ENCODE data around the gene ZMYM4. TPM values are rescaled to one million over a fixed set of nuclear protein-coding genes. Genes with fewer than 3 reads are reported as not detected.

Gene ZMYM4
- total RNA-seq, 2 experiments from 2014 or later = 21.1 to 54.3 TPM

DNA sequence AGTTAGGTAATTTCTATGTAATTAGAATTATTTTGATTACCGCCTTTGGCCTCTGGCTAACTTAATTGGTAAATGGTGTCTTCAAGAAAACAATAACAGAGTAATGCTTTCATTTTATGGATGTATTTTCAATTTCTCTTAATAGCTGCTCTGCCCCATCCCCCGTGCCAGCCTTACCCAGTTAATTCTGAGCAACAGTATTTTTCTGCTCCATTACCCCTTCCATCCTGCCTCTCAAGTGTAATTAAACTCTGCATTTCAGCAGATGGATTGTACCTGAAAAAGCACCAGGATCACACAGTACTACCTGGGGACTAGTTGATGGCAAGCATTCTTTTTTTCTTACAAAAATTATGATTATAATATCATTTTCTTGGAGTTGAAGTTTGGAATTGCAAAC is 184.5 kb downstream of the ZMYM4 start:
- DNase-seq (ENCODE audit: low spot score) = no peak
- H3K36me3 ChIP-seq (ENCODE audit: insufficient read depth, low read length) = peaks cover 30% of the 10 kb centered on the region

GRCh38 chr1:35454176-35454575 is 185.7 kb downstream of the ZMYM4 start:
- Histone ChIP-seq H3K79me2 (ENCODE audit: insufficient read depth, low read depth, low read length) (no peaks in the 10 kb centered on the region), H2AFZ (ENCODE audit: low read length) (no peak overlapping the region), H4K20me1 (ENCODE audit: insufficient read depth, low read length) (no peaks in the 10 kb centered on the region), H3K9me2 (ENCODE audit: insufficient read depth, low read length) (no peaks in the 10 kb centered on the region), H3K4me2 (ENCODE audit: low read length) (no peak overlapping the region), H3K4me3 (ENCODE audit: low read depth, low read length, poor library complexity, severe bottlenecking) (no peak overlapping the region), H3K4me1 (ENCODE audit: insufficient read depth, low read length, poor library complexity, severe bottlenecking) (no peaks in the 10 kb centered on the region), H3K9me3 (ENCODE audit: low read length) (no peaks in the 10 kb centered on the region), H3K27ac (ENCODE audit: low read depth, low read length, poor library complexity, severe bottlenecking) (no peak overlapping the region), H3K36me3 (ENCODE audit: insufficient read depth, low read length) (peaks cover 28% of the 10 kb centered on the region)
- ChIA-PET CTCF (ENCODE audit: unreplicated experiment) (no interaction called here), POLR2A (interaction anchor here (1.1 kb wide), 1 partner anchor 102 kb away, joined by 3 read pairs; no protein-coding TSS in a partner anchor)
- no peak for DNase-seq (ENCODE audit: low spot score)
- TF ChIP-seq CTCF (conservative IDR thresholded peaks at IDR 0.05; ENCODE audit: low read length) (no peak), EZH2phosphoT487 (IDR thresholded peaks at IDR 0.05; ENCODE audit: borderline replicate concordance, low read depth, low read length) (no peak)
- BruUV-seq (replicated peaks) = no TSS peak
- intact Hi-C loops (cut with micrococcal nuclease; ENCODE audit: unreplicated experiment) = no loop called here

More for the DNA sequence above, 184.5 kb downstream of the ZMYM4 start:
- H3K9me3 ChIP-seq (ENCODE audit: low read length) = no peaks in the 10 kb centered on the region
- H3K79me2 ChIP-seq (ENCODE audit: insufficient read depth, low read depth, low read length) = no peaks in the 10 kb centered on the region
- TF ChIP-seq CTCF (conservative IDR thresholded peaks at IDR 0.05; ENCODE audit: low read length) (no peak), EZH2phosphoT487 (IDR thresholded peaks at IDR 0.05; ENCODE audit: borderline replicate concordance, low read depth, low read length) (no peak)
- no peaks in the 10 kb centered on the region for H3K4me1 ChIP-seq (ENCODE audit: insufficient read depth, low read length, poor library complexity, severe bottlenecking)
- H3K4me2 ChIP-seq (ENCODE audit: low read length) = no peak overlapping the region
- ChIA-PET POLR2A (no interaction called here), CTCF (ENCODE audit: unreplicated experiment) (interaction anchor here (1.2 to 2.7 kb wide), 2 partner anchors 93 to 112 kb away, joined by 4 to 6 read pairs; no protein-coding TSS in a partner anchor)
- H3K9me2 ChIP-seq (ENCODE audit: insufficient read depth, low read length) = no peaks in the 10 kb centered on the region
- intact Hi-C loops (cut with micrococcal nuclease; ENCODE audit: unreplicated experiment) = no loop called here
- H3K4me3 ChIP-seq (ENCODE audit: low read depth, low read length, poor library complexity, severe bottlenecking) = no peak overlapping the region
- no TSS peak for BruUV-seq (replicated peaks)
- H4K20me1 ChIP-seq (ENCODE audit: insufficient read depth, low read length) = no peaks in the 10 kb centered on the region
- no peak overlapping the region for H2AFZ ChIP-seq (ENCODE audit: low read length)
- H3K27ac ChIP-seq (ENCODE audit: low read depth, low read length, poor library complexity, severe bottlenecking) = no peak overlapping the region

DNA sequence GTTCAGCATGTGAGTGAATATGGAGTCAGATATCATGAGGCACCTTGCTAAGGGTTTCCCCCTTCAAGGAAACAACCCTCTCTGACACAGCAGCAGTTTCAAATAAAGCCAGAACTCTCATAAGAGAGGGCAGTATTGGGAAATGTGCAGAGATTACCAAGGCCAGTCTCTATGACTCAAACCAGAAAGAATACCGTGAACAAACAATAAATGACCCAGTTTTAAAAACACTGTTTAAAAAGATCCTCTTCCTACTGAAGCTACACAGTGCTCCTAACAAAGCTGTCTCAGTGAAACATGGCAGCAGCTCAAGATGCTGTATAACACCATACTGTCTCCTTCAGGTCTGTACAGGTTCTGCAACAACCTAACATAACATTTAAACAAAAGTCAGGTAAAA is 186.1 kb downstream of the ZMYM4 start:
- TF ChIP-seq EZH2phosphoT487 (IDR thresholded peaks at IDR 0.05; ENCODE audit: borderline replicate concordance, low read depth, low read length) = no peak
- no peak for TF ChIP-seq CTCF (conservative IDR thresholded peaks at IDR 0.05; ENCODE audit: low read length)
- no peaks in the 10 kb centered on the region for H3K79me2 ChIP-seq (ENCODE audit: insufficient read depth, low read depth, low read length)
- ChIA-PET CTCF (ENCODE audit: unreplicated experiment) (no interaction called here), POLR2A (interaction anchor here (0.6 to 1.1 kb wide), 5 partner anchors 8 to 256 kb away, joined by 3 to 6 read pairs (median 4); partner anchors contain the start of genes KIAA0319L and NCDN)
- DNase-seq (ENCODE audit: low spot score) = no peak
- intact Hi-C loops (cut with micrococcal nuclease; ENCODE audit: unreplicated experiment) = no loop called here
- H3K36me3 ChIP-seq (ENCODE audit: insufficient read depth, low read length) = peaks cover 23% of the 10 kb centered on the region
- no peak overlapping the region for H3K4me3 ChIP-seq (ENCODE audit: low read depth, low read length, poor library complexity, severe bottlenecking)
- no peak overlapping the region for H3K27ac ChIP-seq (ENCODE audit: low read depth, low read length, poor library complexity, severe bottlenecking)
- H3K9me3 ChIP-seq (ENCODE audit: low read length) = no peaks in the 10 kb centered on the region
- H3K4me2 ChIP-seq (ENCODE audit: low read length) = no peak overlapping the region
- H2AFZ ChIP-seq (ENCODE audit: low read length) = no peak overlapping the region
- H3K4me1 ChIP-seq (ENCODE audit: insufficient read depth, low read length, poor library complexity, severe bottlenecking) = no peaks in the 10 kb centered on the region
- no peaks in the 10 kb centered on the region for H4K20me1 ChIP-seq (ENCODE audit: insufficient read depth, low read length)
- no TSS peak for BruUV-seq (replicated peaks)
- no peaks in the 10 kb centered on the region for H3K9me2 ChIP-seq (ENCODE audit: insufficient read depth, low read length)

All from OCI-LY7 (cell line).